Endometrium (tissue), 2 donors: ENCODE results near the gene MYD88.

Experiments used
- FAIRE-seq: peaks from 2 replicates; lab custom pipeline; 2012; peaks lifted over from hg19 to GRCh38; lab: Jason Lieb, UNC
- donor health status: control.
- donor health status: control.

MYD88 gene

DNA sequence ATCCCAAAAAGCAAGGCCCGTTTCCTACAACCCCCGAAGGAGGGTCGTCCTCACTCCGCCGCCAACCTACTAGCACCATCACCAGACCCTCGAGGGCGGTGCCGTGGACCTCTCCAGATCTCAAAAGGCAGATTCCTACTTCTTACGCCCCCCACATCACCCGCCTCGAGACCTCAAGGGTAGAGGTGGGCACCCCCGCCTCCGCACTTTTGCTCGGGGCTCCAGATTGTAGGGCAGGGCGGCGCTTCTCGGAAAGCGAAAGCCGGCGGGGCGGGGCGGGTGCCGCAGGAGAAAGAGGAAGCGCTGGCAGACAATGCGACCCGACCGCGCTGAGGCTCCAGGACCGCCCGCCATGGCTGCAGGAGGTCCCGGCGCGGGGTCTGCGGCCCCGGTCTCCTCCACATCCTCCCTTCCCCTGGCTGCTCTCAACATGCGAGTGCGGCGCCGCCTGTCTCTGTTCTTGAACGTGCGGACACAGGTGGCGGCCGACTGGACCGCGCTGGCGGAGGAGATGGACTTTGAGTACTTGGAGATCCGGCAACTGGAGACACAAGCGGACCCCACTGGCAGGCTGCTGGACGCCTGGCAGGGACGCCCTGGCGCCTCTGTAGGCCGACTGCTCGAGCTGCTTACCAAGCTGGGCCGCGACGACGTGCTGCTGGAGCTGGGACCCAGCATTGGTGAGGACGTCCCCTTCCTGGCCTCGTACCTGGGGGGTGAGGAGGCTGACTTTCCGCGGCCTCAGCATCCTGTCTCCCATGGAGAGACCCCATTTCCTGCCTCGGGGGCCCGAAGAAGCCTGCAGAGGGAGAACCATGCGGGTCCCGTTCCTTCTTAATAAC, at the start of gene MYD88:
Gene MYD88 (plus strand): TSS at position 313 of the 842 bp plus-strand sequence. CDS start 40 bp downstream, at position 353.
- no peak for FAIRE-seq

DNA sequence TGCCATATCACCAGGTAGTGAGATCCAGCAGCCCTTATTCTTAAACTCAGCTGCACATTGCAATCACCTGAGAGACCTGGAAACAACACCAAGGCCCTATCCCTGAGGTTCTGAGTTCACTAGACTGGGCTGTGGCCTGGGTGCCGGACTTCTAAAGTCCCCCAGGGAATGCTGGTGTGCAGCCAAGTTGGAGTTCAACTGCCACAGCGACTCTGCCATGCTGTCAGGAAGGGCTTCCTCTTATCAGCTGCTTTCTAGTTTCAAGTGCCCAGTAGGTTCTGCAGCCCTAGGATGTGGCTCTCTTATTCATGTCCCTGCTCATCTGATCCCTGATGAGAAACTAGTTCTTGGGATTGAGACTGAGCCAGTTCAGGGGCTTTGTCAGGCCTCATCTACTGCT, 49.3 kb upstream of the MYD88 start:
- no peak for FAIRE-seq

DNA sequence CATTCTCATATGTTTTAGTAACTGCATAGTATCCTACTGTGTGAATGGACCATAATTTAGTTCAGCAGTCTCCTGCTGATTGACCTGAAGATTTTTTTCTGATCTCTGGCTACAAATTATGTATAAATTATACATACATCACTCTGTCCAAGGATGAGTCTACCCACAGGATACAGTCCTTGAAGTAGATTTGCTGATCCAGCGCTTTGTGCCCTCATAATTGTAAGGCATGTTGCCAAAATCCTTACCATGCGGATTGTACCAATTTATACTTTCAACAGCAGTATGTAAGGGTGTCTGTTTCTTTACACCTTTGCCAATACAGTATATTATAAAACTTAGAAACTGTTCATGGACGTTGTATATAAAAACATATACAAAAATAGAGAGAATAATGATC, 48.0 kb upstream of the MYD88 start:
- no peak for FAIRE-seq

DNA sequence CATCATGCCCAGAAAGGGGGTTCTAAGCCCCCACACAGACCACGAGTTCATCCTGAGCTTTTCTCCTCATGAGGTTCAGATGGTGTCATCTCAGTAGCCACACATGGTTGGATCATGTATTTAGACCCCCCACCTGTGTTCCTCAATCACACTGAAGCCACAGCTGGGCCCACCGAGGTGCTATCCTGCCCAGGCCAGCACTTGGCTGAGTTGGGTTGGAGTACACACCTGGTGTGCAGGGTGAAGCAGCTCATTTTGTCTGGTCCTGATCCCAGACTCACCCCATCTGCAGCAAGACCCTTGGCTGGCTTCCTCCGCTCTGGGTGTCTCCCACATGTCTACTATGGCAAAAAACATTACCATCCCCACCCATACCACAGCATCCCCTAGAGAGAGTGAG, 43.5 kb upstream of the MYD88 start:
- no peak for FAIRE-seq

DNA sequence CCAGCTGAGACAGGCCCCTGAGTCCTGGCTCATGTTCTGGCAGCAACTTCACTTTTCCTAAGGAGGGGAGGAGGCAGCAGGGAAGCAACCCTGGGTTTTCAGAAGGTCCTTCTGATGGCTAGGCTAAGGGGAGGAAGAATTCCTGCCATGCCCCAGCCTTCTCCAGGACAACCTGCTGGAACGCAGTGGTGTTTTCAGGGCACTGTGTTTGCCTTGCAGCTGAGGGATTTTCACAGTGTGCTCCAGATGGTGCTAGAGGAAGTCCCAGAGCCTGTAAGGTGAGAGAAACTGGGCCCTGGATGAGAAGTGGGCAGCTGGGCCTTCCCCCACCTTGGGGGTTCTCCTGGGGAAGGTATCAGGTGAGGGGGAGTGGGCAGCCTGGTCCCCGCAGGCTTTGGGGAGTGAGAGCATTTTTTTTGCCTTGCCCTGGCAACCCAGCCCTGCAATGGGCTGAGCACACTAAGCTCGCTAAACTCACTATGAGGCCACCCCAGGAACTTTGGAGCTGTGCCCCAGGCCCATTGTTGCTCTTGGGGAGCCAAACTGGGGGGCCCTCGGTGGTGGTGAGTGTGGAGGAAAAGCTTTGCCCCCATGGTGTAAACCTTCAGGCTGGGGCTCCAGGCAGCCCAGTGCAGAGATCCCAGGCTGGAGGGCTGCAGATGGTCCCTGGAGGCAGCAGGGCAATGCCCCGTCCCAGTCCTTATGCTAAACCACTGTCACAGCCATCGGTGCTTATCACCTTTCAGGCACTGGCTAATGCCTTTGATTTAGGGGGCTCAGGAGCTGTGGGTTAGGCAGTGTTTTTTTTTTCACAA, 42.6 kb upstream of the MYD88 start:
- no peak for FAIRE-seq

DNA sequence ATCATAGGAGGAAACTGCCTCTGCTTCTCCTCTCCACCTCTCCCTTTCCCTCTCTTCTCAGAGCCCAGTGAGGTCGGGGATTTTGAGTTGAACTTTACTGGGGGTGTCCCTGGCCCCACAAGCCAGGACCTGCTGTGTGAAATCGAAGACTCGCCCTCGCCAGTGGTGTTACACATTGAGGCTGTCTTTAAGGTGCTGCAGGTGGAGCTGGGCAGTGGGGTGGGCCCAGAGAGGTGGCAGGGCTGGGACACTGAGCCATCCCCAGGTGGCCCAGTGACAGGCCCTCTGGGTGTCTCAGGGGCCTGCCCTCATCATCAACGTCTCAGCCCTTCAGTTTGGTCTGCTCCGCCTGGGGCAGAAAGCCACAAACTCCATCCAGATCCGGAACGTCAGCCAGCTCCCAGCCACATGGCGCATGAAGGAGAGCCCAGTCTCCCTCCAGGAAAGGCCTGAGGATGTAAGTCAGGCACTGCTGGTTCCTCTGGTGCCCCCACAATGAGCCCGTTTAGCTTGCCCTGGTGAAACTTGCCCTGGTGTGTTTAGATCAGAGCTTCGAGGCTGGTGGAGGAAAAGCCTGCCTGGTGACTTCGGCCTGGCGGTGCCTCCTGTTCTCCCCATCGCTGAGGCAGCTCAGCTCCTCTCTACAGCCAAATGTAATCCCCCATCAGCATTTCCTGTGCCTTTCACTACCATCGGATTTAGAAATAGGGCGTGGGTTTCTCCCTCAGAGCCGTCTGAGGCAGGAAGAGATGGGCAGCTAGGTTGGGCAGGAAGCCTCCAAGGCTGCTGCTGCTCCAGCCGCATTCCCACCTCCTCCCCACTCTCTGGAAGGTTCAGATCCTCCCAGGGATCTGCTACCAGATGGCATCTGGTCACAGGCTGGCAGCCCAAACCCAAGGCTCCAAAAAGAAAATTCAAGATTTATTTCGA, 40.8 kb upstream of the MYD88 start:
- no peak for FAIRE-seq

DNA sequence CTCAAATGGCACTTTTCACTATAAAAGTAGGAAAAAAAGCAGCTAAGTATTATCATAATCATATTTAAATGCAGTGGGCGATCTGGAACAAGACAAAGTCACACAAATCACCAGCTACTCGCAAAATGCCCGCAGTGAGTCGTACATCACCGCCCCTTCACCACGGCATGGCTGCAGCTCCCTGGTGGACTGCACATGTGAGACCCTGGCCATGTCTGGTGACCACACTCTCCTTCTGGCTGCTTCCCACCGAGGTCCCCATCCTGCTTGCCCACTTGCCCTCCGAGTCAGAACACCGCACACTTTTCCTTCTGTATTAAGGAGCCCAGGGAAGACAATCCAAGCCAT, 40.1 kb upstream of the MYD88 start:
- FAIRE-seq = no peak

DNA sequence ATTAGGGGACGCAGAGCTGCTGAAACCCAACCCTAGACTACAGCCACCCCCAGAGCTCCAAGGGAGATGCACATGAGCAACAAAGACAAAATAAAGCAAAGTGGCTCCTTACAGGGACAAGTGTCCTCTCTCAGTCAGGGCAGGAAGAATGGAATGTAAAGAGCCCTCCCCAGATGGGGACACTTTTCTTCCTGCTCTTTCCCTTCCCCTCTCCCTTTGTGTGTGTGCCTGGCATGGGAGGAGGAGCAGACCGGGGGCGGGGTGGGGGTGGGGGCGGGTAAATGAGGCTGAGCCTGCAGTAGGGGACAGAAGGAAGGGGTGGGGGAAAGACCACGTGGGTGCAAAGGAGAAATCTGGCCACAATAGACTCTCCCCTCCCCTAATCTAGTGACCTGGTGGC, 38.9 kb upstream of the MYD88 start:
- FAIRE-seq = no peak

DNA sequence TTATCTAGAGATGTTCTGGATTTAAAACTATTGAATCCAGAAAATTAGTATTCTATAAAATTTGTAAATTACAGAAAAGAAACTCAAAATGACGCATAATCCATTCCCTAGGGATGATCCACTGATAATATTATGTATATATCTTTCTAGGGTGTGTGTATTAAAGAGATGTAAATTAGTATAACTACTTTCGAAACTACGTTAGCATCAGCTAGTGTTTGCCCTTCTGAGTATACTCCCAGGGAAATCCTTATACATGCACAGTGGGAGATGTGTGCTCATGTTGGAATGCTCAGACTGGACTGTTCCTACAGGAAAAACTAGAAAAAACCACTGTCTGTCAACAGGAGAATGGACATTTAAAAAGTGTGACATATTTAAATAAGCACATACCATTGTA, 38.0 kb upstream of the MYD88 start:
- no peak for FAIRE-seq

DNA sequence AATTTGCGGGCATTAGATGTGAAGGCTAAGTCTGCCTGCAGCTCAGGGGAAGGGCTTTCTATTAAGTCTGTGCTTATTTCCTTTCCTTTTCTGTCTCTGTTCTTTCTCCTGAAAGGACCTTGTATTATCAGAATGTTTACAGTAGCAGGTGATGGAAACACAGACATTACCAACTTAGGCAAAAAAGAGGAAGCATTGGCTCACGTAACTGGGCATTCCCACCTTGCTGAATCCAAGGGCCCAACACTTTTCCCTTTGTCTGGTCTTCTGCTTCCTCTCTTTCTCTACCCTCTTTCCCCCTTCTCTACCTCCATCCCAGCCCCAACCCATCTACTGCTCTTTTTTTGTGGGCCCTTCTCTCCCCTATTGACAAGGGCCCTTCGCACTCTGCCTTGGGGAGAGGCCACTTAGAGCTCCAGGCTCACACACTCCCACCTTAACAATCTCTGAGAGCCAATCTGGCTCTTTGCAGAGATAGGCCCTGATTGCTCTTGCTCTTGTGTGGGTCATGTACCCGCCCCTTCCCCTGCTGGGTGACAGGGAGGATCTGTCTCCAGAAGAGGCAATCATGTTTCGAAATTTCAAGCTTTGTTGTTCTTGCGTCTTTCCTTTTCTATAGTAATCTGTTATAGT, 36.5 kb upstream of the MYD88 start:
- FAIRE-seq = no peak

DNA sequence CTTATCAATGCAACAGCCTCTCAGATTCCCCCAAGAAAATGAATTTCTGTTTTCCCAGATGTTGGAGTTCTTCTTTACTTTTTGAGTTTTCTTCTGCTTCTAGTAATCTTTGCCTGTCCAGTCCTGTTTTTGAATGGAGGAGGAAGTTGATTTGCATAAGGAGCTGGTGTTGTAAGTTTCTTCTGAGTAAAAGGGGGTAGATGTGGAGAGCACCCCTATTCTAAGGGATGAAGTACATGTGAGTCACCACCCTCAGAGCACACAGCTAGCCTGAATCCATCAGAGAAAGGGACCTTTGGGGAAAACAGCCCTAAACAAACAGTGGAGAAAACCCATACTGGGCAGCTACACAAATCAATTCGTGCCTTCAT, 36.0 kb upstream of the MYD88 start:
- FAIRE-seq = no peak

DNA sequence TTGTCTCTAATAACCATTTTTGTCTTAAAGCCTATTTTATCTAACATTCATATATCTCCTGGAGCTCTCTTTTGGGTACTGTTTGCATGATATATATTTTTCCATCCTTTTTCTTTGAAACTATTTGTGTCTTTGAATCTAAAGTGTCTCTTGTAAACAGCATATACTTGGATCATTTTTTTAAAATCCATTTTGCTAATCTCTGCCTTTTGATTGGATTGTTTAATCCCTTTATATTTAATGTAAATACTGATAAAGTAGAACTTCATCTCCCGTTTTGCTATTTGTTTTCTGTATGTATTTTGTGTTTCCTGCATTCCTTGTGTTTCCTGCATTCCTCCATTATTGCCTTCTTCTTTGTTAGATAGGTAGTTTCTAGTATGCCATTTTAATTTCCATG, 32.9 kb upstream of the MYD88 start:
- no peak for FAIRE-seq

DNA sequence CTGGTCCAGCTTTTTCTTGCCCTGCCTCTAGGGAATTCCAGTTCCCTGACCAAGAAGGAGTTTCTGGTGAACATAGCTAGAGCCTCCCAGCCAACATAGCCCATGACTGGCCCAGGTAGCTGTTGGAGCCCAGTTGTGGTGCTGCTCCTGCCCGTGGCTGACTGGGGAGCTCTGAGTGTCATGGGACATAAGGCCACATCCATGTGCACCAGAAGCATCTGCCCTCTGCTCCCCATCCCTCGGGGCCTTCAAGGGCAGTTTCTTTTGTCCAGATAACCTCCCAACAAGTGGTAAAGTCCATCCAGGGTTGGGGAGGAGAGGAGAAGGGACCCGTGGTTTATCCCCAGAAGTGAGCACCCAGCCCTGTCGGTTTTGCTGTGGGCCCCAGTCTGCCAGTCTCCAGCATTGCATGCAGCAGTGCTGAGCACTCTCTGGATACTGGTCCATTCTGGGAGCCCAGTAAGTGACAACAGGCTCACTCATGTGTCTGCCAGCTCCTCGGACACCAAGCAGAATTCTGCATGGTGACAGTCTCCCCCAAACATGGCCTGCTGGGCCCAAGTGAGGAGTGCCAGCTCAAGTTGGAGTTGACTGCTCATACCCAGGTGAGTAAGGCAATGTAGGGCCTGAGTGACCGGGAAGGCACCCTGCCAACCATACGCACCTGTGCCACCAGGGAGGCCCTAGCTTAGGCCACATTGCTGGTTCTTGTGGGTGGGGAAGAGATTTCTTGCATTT, 30.4 kb upstream of the MYD88 start:
- FAIRE-seq = no peak

DNA sequence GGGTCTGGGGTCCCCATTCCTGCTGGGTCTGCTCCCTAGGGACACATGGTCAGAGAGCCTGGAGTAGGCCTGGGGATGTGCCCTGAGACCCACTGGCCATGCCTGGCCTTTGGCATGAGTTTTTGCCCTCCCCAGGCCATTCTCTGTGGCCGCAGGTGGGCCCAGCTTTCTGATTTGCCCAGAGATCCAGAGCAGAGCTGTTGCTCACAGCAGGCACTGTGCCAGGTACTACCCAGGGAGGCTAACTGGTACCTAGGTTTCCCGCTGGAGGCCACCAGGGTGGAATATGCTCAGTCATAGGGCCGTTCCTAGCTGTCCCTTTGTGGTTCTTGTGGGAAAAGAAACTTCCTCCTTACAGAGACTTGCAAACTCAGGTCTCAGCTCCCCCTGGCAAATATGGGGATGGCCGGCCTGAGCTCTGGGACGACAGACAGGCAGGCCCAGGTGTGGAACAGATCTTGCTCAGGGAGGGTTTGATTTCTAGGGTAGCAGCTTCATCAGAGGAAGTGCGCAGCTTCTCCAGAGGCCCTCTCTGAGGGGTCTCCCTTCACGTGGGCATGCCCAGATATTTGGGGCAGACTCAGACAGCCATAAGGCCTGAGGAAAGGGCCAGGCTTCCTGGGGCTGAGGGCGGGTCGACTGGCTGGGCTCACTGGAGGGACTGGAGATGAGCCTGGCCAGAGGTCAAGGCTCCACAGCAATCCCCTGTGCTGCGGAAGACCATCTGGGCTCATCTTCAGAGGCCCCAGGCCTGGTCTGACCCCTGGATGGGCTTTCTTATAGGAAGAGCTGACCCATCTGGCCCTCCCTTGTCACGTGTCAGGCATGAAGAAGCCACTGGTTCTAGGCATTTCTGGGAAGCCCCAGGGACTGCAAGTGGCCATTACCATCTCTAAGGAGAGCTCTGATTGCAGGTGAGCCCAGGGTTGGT, 29.5 kb upstream of the MYD88 start:
- no peak for FAIRE-seq

DNA sequence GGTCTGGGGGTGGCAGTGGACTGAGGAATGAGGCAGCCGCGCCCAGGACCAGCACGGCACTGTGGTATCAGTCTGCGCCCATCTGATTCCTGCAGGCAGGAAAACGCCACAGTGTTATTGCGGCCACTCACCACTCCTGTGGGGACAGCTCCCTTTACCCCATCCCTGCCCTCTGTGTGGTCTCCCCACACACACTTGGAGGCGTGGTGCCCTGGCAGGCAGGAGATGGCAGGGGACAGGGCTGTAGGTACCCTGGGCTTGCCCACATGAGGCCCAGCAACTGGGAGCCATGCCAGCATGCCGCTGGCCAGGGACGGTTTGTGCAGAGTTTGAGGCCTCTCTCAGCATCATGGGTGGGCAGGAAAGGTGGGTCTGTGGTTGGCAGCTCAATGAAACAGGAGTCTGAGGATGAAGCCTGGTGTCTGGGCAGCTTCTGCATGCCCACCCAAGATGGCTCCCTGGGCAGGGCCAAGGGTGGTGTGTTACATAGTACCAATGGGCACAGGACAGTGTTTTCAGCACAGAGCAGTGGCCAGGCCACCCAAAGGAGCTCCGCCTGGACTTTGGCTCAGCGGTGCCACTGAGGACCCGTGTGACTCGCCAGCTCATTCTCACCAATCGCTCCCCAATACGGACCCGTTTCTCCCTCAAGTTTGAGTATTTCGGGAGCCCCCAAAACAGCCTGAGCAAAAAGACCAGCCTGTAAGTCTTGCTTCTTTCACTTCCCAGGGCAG, 28.7 kb upstream of the MYD88 start:
- FAIRE-seq = no peak

DNA sequence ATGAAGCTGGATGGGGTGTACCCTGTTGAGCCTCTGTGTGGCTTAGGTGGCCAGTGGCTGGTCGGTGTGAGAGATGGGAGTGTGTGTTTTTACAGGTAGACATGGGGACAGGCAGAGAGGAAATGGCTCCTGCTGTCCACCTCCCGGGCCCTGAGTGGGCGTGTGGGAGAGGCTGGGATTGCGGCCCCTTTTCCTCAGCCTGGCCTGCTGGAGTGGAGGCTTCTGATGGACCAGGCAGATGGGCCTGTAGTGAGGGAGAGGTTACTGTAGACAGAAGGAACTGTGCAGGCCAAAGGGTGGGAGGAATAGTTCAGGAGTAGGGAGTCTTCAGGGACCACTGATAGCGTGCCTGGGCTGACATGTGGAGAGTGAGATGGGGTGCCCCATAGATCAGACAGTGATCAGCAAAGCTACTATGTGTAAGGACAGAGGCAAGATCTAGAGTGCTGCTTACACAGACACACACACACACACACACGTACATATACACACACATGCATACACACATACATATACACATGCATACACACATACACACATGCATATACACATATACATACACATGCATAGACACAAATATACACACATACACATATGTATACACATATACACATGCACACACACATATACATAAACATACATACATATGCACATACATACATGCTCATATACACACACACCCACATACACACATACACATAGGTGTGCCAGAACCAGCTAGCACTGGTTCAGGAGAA, 28.0 kb upstream of the MYD88 start:
- FAIRE-seq = no peak

DNA sequence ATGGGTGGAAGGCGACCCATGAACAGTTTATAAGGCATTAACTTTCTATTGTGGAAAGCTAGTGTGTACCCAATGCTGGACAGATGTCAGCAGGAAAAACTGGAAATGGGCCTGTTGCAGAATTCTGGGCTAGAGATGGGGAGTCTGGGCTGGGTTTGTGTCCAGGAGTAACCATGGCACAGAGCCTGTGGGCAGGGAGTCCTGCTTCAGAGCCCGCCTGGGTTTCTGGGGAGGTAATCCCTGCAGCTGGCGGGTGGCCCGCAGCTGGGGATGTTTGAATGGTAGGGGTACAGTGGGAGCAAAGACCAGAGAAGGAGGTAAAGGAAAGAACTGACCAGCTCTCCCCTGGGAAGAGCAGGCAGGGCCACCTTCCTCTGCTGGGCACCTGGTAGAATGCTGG, 27.3 kb upstream of the MYD88 start:
- FAIRE-seq = no peak

DNA sequence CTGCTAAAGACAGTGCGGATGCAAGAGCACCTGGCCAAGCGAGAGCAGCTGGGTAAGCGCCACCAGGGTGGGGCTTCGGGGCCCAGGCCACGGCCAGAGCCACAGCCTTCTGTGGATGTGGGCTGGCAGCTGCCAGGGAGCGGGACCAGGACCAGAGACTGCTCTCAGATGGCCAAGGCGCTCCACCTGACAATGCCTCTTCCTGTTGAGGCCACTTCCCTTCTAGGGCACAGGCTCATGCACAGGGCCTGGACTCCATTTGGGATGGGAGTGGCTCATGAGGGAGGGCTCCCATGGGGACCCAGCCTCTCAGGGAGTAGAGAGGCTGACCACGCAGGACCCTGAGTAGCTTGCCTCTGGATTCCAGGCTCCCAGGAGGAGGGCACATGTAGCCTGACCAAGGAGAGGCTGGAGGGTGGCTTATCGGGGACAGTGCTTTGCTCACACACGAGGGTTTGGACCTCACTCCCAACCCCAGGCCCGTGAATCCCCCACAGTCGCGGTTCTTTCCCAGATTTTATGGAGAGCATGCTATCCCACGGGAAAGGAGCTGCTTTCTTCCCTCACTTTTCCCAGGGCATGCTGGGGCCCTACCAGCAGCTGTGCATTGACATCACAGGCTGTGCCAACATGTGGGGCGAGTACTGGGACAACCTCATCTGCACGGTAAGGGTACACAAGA, 26.6 kb upstream of the MYD88 start:
- FAIRE-seq = no peak
